Astrocyte of the cerebellum (primary cell): ENCODE measurements around the gene PARD3B.

Source experiments
- DNase-seq: peaks from one replicate; pipeline ENCODE4 v3.0.0-alpha.2; 2011; ENCODE audit warnings: low read depth
- H3K4me3 ChIP-seq: 2 replicates; pipeline ENCODE4 v1.5.1; 2011; ENCODE audit warnings: mild to moderate bottlenecking, low read depth, low read length, moderate library complexity
- CTCF ChIP-seq: IDR thresholded peaks from 2 replicates; pipeline ENCODE4 v1.5.1; 2012; ENCODE audit warnings: low read length, low read depth, moderate library complexity, mild to moderate bottlenecking; ENCODE audit errors: missing control alignments
- in situ Hi-C: cut with HindIII; loops from 2 replicates; pipeline ENCODE4 v1.10.0; 2017; ENCODE audit warnings: low sequenced_read_pairs

Gene PARD3B

GRCh38 chr2:204638471-204639194, 93.4 kb downstream of the PARD3B start:
- TF ChIP-seq CTCF, result no peak
- DNase-seq, result no peak
- no peak overlapping the region for H3K4me3 ChIP-seq
- in situ Hi-C loops, result loop anchor here (5.0 kb wide), 1 partner anchor 106 kb away; no protein-coding TSS in a partner anchor

GRCh38 chr2:204643326-204643725, 98.1 kb downstream of the PARD3B start:
- in situ Hi-C loops, result no loop called here
- no peak overlapping the region for H3K4me3 ChIP-seq
- no peak for TF ChIP-seq CTCF
- DNase-seq, result no peak

- no peak overlapping the region for H3K4me3 ChIP-seq
- TF ChIP-seq CTCF, result no peak
- no peak for DNase-seq
- in situ Hi-C loops, result no loop called here
Measured at GRCh38 chr2:204645018-204645773, 99.9 kb downstream of the PARD3B start.

- TF ChIP-seq CTCF, result no peak
- no peak overlapping the region for H3K4me3 ChIP-seq
- no peak for DNase-seq
- in situ Hi-C loops, result no loop called here
Measured at GRCh38 chr2:204647626-204648025, 102.4 kb downstream of the PARD3B start.

GRCh38 chr2:204650611-204651010, 105.3 kb downstream of the PARD3B start:
- H3K4me3 ChIP-seq, result no peak overlapping the region
- no peak for DNase-seq
- TF ChIP-seq CTCF, result no peak
- in situ Hi-C loops, result no loop called here

- DNase-seq, result no peak
- in situ Hi-C loops, result no loop called here
- TF ChIP-seq CTCF, result no peak
- H3K4me3 ChIP-seq, result no peak overlapping the region
Measured at GRCh38 chr2:204652063-204652462, 106.8 kb downstream of the PARD3B start.
